ENCODE measurements around the gene SYT9. TPM values are rescaled to one million over a fixed set of nuclear protein-coding genes. Genes with fewer than 3 reads are reported as not detected.
"Not testable (repeated sequence)": the region's sequence is repeated elsewhere in the genome, so short reads cannot be mapped to it uniquely, and the experiment has no call there.

SYT9 gene
- total RNA-seq, 2 experiments from 2014 or later: not detected

GRCh38 chr11:7314811-7315604, 63.3 kb downstream of the SYT9 start:
- DNase-seq (no peak), ATAC-seq (no peak)
- Mint-ChIP-seq H3K4me3 (no peak overlapping the region), H3K36me3 (ENCODE audit: low read depth) (no peaks in the 10 kb centered on the region), H3K27me3 (ENCODE audit: low read depth) (peaks cover 5% of the 10 kb centered on the region), H3K27ac (no peak overlapping the region), H3K4me1 (ENCODE audit: low read depth) (no peaks in the 10 kb centered on the region), H3K9me3 (ENCODE audit: insufficient read depth) (no peaks in the 10 kb centered on the region)
- POLR2A ChIA-PET: no interaction called here
- CTCF ChIA-PET: no interaction called here

GRCh38 chr11:7319501-7319900, 67.8 kb downstream of the SYT9 start:
- Mint-ChIP-seq H3K9me3 (ENCODE audit: insufficient read depth) (no peaks in the 10 kb centered on the region), H3K4me1 (ENCODE audit: low read depth) (no peaks in the 10 kb centered on the region), H3K36me3 (ENCODE audit: low read depth) (no peaks in the 10 kb centered on the region), H3K27me3 (ENCODE audit: low read depth) (peaks cover 7% of the 10 kb centered on the region), H3K27ac (no peak overlapping the region), H3K4me3 (no peak overlapping the region)
- ATAC-seq: no peak
- ChIA-PET POLR2A (no interaction called here), CTCF (interaction anchor here (1.6 kb wide), 1 partner anchor 221 kb away, joined by 3 read pairs; no protein-coding TSS in a partner anchor)
- no peak for DNase-seq

GRCh38 chr11:7320306-7320705, 68.6 kb downstream of the SYT9 start:
- no peaks in the 10 kb centered on the region for H3K9me3 Mint-ChIP-seq (ENCODE audit: insufficient read depth)
- no peaks in the 10 kb centered on the region for H3K4me1 Mint-ChIP-seq (ENCODE audit: low read depth)
- ChIA-PET POLR2A (no interaction called here), CTCF (interaction anchor here (1.6 kb wide), 1 partner anchor 222 kb away, joined by 3 read pairs; no protein-coding TSS in a partner anchor)
- no peaks in the 10 kb centered on the region for H3K36me3 Mint-ChIP-seq (ENCODE audit: low read depth)
- ATAC-seq: no peak
- peaks cover 7% of the 10 kb centered on the region for H3K27me3 Mint-ChIP-seq (ENCODE audit: low read depth)
- H3K4me3 Mint-ChIP-seq: no peak overlapping the region
- DNase-seq: no peak
- H3K27ac Mint-ChIP-seq: no peak overlapping the region

GRCh38 chr11:7321473-7322450, 70.1 kb downstream of the SYT9 start:
- Mint-ChIP-seq H3K4me1 (ENCODE audit: low read depth) (no peaks in the 10 kb centered on the region), H3K4me3 (no peak overlapping the region)
- POLR2A ChIA-PET: no interaction called here

DNA sequence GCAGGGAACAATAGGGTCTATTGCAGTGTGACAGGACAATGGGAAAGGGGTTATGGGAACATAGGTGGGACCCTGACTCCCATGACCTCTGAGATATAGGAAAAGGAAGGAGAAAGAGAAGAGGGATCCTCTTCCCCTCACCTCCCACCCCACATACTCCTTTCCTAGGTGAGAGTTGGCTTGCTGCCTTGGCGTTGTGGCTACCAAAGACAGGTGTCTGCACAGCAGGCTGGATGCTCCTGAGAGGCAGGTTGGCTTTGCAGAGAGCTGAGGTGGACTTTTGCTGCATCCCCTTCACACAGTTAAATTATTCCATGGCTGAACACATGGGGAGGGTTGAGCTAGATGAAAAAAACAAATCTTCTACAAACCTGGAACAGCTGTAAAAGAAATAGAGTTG, 80.7 kb downstream of the SYT9 start:
- POLR2A ChIA-PET: no interaction called here
- no peak for DNase-seq
- Mint-ChIP-seq H3K4me1 (ENCODE audit: low read depth) (no peaks in the 10 kb centered on the region), H3K4me3 (no peak overlapping the region), H3K36me3 (ENCODE audit: low read depth) (no peaks in the 10 kb centered on the region), H3K9me3 (ENCODE audit: insufficient read depth) (no peaks in the 10 kb centered on the region), H3K27ac (no peak overlapping the region), H3K27me3 (ENCODE audit: low read depth) (no peaks in the 10 kb centered on the region)
- ATAC-seq: no peak
- CTCF ChIA-PET: no interaction called here

More at GRCh38 chr11:7321473-7322450, 70.1 kb downstream of the SYT9 start:
- Mint-ChIP-seq H3K27me3 (ENCODE audit: low read depth) (peaks cover 7% of the 10 kb centered on the region), H3K9me3 (ENCODE audit: insufficient read depth) (no peaks in the 10 kb centered on the region), H3K27ac (no peak overlapping the region), H3K36me3 (ENCODE audit: low read depth) (no peaks in the 10 kb centered on the region)
- CTCF ChIA-PET: no interaction called here
- DNase-seq (no peak), ATAC-seq (no peak)

- H3K4me3 Mint-ChIP-seq: no peak overlapping the region
- ChIA-PET POLR2A (no interaction called here), CTCF (no interaction called here)
- no peaks in the 10 kb centered on the region for H3K36me3 Mint-ChIP-seq (ENCODE audit: low read depth)
- ATAC-seq (no peak), DNase-seq (no peak)
- no peaks in the 10 kb centered on the region for H3K4me1 Mint-ChIP-seq (ENCODE audit: low read depth)
- peaks cover 2% of the 10 kb centered on the region for H3K27me3 Mint-ChIP-seq (ENCODE audit: low read depth)
- no peak overlapping the region for H3K27ac Mint-ChIP-seq
- no peaks in the 10 kb centered on the region for H3K9me3 Mint-ChIP-seq (ENCODE audit: insufficient read depth)
These were observed 81.3 kb downstream of the SYT9 start for GRCh38 chr11:7332962-7333361.

GRCh38 chr11:7335442-7335841, 83.7 kb downstream of the SYT9 start:
- H3K4me1 Mint-ChIP-seq (ENCODE audit: low read depth); H3K27ac Mint-ChIP-seq; H3K9me3 Mint-ChIP-seq (ENCODE audit: insufficient read depth); H3K36me3 Mint-ChIP-seq (ENCODE audit: low read depth); ATAC-seq; POLR2A ChIA-PET; H3K4me3 Mint-ChIP-seq; DNase-seq; CTCF ChIA-PET; H3K27me3 Mint-ChIP-seq (ENCODE audit: low read depth): not testable (repeated sequence)

DNA sequence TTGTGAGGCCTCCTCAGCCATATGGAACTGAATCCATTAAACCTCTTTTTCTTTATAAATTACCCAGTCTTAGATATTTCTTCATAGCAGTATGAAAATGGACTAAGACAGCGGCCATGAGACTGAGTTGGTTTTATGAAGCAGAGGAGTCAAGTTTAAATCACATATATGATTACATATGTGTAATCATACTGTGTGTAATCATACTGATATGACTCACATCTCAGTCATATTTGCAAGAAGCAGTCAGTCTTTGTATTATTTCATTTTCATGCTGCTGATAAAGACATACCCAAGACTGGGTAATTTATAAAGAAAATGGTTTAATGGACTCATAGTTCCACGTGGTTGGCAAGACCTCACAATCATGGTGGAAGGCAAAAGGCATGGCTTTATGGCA, 89.8 kb downstream of the SYT9 start:
- Mint-ChIP-seq H3K36me3 (ENCODE audit: low read depth) (no peaks in the 10 kb centered on the region), H3K9me3 (ENCODE audit: insufficient read depth) (no peaks in the 10 kb centered on the region), H3K4me1 (ENCODE audit: low read depth) (no peaks in the 10 kb centered on the region), H3K4me3 (no peak overlapping the region), H3K27ac (no peak overlapping the region), H3K27me3 (ENCODE audit: low read depth) (peaks cover 7% of the 10 kb centered on the region)
- no peak for DNase-seq
- POLR2A ChIA-PET: no interaction called here
- CTCF ChIA-PET: no interaction called here
- no peak for ATAC-seq

GRCh38 chr11:7347611-7348431, 96.1 kb downstream of the SYT9 start:
- H3K4me1 Mint-ChIP-seq (ENCODE audit: low read depth): no peaks in the 10 kb centered on the region
- POLR2A ChIA-PET: no interaction called here

DNA sequence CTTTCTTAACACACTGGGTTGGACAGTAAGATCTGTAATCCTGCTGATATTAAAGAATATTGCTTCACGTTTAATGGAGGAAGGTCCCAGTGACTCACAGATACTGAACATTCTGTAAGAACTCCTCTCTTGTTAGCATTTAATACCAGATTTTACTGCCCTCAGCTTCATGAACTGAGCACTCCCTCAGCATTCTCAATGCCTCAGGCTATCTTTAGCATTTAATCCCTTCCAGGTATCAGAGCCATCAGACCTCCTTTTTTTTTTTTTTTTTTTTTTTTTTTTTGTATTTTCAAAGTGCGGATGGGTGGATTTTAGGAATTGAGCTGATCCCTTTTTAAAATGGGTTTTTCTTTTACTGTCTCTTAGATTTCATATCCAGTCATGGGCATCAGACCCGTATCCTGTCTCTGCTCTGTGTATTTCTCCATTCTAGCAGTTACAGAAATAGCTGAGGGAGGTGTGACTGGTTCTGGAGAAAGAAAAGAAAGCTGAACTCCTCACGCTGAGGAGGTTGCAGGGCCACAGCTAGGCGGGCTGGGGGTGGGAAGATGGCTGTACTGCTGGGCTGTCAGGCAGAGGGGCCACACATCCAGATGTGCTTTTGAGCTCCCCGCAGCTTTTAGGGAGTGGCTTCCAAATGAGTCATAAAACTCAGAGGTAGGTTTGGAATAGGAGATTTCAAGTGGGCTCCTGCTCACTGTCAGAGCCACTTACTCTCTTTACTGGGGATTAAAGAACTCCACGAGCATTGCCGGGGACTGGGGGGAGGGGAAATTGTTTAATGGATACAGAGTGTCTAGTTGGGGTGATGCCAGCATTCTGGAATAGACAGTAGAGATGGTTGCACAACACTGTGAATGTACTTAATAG, 97.0 kb downstream of the SYT9 start:
- peaks cover 5% of the 10 kb centered on the region for H3K27me3 Mint-ChIP-seq (ENCODE audit: low read depth)
- CTCF ChIA-PET: no interaction called here
- DNase-seq: no peak

More at GRCh38 chr11:7347611-7348431, 96.1 kb downstream of the SYT9 start:
- ATAC-seq (no peak), DNase-seq (no peak)
- Mint-ChIP-seq H3K27me3 (ENCODE audit: low read depth) (peaks cover 5% of the 10 kb centered on the region), H3K4me3 (no peak overlapping the region), H3K27ac (no peak overlapping the region), H3K9me3 (ENCODE audit: insufficient read depth) (no peaks in the 10 kb centered on the region), H3K36me3 (ENCODE audit: low read depth) (no peaks in the 10 kb centered on the region)
- CTCF ChIA-PET: no interaction called here

GRCh38 chr11:7351228-7351627, 99.5 kb downstream of the SYT9 start:
- Mint-ChIP-seq H3K4me1 (ENCODE audit: low read depth) (no peaks in the 10 kb centered on the region), H3K36me3 (ENCODE audit: low read depth) (no peaks in the 10 kb centered on the region), H3K4me3 (no peak overlapping the region), H3K27ac (no peak overlapping the region), H3K27me3 (ENCODE audit: low read depth) (peaks cover 5% of the 10 kb centered on the region), H3K9me3 (ENCODE audit: insufficient read depth) (no peaks in the 10 kb centered on the region)
- no peak for DNase-seq
- POLR2A ChIA-PET: no interaction called here
- CTCF ChIA-PET: interaction anchor here (1.1 to 6.0 kb wide), 2 partner anchors 91 kb away, joined by 4 to 47 read pairs; no protein-coding TSS in a partner anchor
- no peak for ATAC-seq

More for the DNA sequence above, 97.0 kb downstream of the SYT9 start:
- POLR2A ChIA-PET: no interaction called here
- H3K36me3 Mint-ChIP-seq (ENCODE audit: low read depth): no peaks in the 10 kb centered on the region
- H3K4me3 Mint-ChIP-seq: no peak overlapping the region
- no peaks in the 10 kb centered on the region for H3K9me3 Mint-ChIP-seq (ENCODE audit: insufficient read depth)
- H3K4me1 Mint-ChIP-seq (ENCODE audit: low read depth): no peaks in the 10 kb centered on the region
- ATAC-seq: no peak
- no peak overlapping the region for H3K27ac Mint-ChIP-seq
